ENCODE measurements around the gene TLE2.
"Not testable (repeated sequence)": the region's sequence is repeated elsewhere in the genome, so short reads cannot be mapped to it uniquely, and the experiment has no call there.

TLE2 gene

DNA sequence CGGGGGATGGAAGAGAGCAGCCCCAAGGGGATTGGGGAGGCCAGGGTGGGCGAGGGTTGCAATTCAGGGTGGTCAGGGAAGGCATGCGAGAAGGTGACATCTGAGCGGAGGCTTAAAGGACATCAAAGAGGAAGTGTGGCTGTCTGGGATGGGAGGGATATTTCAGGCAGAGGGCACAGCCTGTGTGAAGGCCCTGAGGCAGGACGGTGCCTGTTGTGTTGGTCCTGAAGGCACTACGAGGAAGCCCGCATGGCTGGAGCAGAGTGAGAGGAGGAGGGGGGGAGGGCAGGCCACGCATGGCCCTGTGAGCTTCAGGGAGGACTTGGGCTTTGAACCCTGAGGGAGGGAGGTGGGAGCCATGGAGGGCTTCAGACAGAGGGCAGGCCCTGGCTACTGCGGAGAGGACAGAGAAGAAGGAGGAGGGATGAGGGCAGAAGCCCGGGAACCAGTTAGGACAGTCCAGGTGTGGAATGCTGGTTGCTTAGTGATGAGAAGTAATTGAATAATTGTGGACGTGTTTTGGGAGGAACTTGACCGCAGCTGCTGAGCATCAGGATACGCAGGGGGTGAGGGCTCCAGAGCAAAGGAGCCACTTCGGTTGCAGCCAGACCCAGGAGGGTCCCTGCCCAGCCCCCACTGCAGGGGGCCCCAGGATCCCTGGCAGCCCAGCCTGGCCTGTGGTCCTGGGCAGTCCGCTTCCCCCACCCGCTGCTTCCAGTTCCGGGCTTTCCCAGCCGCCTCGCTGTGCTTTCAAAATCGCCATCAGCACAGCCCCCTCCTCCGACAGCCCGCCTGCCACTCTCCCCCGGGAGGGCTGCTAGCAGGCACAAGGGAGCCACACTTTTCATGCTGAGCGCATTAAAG lies 45.5 kb downstream of the TLE2 start:
- DNase-seq (ENCODE audit: low read depth in 2 of 2), result no peak

DNA sequence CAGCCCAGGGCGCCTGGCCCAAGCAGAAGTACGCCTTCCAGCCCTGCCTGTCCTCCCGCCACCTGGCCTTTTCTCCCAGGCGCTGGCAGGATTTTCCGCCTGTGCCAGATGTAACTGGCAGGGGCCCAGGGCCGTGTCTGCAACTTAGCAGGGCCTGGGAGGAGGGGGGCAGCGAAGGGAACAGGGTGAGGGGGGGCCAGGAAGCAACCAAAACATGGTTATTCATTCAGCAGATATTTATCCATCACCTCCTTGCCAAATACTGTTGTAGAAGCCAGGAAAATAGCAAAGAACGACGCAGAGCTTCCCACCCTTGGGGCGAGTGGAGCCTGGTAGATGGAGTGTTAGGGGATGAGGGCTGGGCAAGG lies 46.1 kb downstream of the TLE2 start:
- no peak for DNase-seq (ENCODE audit: low read depth in 2 of 2)

DNA sequence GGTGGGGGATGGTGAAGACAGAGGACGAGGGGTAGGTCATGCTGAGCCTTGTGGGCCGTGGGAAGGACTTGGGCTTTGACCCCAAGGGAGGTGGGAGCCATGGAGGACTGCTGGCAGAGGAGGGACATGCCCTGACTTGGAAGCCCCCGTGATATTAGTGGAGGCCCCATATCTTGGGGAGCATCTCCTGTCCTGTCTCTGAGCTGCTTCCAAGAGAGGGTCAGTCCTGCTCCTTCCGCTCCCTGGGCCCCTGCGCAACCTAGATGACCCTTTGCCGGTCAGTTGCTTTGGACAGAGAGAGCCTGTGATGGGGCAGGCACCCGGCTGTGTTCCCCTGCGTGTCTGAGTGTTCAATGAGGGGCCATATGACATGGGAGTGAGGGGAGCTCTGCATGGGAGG lies 46.5 kb downstream of the TLE2 start:
- DNase-seq (ENCODE audit: low read depth in 2 of 2), result no peak

DNA sequence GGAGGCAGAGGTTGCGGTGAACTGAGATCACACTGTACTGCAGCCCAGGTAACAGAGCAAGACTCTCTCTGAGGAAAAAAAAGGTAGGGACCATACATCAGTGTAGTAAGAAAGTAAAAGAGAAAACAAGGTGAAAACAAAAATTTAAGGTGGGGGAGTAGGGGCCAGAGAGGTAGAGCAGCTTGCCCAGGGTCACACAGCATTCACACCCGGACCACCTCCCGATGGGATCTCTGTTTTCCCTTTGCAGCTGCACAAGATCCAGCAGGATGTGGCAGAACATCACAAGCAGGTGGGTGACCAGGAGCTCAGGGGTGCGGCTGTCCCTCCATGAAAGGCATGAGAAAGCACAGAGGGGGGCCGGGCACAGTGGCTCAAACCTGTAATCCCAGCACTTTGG lies 47.2 kb downstream of the TLE2 start:
- DNase-seq (ENCODE audit: low read depth in 2 of 2), result no peak

DNA sequence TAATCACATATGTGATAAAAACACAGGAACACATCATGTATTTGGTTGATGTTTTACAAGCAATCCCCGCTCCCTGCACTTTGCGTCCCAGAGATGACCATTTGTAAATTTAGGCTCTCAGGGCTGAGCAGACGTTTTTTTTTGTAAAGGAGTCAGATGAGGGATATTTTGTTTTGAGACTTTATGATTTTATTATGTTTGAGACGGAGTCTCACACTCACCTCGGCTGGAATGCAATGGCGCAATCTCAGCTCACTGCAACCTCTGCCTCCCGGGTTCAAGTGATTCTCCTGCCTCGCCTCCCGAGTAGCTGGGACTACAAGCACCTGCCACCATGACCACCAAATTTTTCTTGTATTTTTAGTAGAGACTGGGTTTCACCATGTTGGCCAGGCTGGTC lies 50.3 kb downstream of the TLE2 start:
- no peak for DNase-seq (ENCODE audit: low read depth in 2 of 2)

DNA sequence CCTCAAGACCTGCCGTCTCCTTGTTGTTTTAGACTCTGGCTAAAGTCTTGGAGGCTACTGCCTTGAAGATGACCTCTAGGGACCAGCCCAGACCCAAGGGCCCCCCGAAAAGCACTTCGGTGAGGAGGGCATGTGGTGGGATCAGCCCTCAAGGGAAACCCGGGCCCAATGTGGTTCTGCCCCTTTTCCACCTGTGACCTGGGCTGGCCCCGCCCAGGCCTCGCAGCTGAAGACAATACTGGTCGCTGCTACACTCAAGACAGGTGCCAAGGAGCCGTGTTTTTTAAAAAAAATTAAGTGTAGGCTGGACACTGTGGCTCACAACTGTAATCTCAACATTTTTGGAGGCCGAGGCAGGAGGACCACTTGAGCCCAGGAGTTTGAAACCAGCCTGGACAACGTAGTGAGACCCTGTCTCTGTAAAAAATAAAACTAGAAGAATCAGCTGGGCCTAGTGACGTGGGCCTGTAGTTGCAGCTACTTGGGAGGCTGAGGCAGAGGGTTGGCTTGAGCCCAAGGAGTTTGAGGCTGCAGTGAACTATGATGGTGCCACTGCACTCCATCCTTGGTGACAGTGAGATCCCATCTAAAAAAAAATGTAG lies 50.8 kb downstream of the TLE2 start:
- no peak for DNase-seq (ENCODE audit: low read depth in 2 of 2)

DNA sequence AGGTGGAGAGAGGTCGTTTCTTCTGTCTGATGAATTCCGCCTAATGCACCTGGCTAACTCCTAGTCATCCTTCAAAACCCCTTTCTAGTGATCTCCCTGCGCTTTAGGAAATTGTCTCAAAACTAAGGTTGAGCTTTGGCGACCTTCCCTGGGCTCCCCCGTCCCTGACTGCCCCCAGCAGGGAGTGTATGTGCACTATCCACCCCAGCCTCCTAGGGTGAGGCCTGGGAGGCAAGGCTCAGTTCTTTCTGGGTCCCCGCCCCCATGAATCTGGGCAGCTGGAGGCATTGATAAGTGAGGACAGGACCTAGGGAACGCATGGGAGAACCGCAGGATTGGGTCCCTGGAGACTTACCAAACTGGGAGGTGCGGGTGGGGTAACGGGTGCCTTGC lies 51.3 kb downstream of the TLE2 start:
- no peak for DNase-seq (ENCODE audit: low read depth in 2 of 2)

DNA sequence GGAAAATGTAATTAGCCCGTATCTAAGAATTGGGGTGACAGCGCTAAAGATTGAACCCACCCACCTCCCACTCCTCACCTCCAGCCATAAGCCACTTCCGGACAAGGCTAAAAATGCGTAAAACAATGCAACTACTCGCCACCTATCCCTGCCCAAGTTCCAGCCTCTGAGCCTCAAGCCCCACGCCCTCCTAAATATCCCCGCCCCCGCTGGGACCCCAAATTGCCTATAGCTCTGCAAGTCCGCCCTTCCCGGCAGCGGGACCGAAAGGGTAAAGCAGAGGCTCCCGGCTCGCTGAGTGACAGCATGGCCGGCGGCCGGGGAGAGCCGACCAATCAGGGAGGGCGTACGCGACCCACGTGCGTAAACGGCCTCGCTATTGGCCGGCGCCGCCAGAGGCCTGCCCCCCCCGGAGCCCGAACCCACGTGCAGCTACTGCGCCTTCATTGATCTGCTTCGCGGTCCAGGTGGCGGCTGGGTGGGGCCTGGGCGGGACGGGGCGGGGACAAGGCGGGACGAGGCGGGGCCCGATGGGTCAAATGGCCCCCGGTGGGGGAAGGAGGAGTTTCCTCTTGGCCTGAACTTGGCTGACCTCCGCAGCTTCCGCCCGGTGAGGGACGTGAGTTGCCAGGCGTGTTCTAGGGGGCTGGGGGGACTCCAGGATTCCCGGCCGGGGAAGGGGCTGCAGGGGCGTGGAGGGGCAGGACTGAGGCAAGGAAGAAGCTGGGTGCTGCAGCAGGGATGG lies 51.9 kb downstream of the TLE2 start, which contains the start of gene TLE6:
TLE6 (plus strand) TSS at position 564 of the 745 bp plus-strand sequence. CDS start 670 bp downstream, outside the sequence.
- peak; percentile 93 to 94 for DNase-seq (ENCODE audit: low read depth in 2 of 2)

DNA sequence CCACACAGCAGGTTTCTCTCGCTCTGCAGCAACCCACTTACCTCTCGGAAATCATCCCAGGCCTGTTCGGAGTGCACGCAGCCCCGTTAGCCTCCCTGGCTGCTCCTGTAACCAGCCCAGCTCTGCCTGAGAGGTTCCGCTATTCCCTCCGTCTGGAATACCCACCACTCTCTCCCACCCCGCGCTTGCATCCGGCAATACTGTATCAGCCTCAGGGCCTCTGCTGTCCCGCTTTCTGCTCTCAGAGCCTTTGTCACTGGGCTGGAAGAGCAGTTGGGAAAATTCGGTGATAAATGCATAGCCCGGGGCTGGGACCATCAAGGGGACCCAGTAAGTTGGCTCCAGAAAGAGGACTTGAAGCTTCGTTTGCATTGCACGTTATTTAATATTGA lies 52.5 kb downstream of the TLE2 start:
- no peak for DNase-seq (ENCODE audit: low read depth in 2 of 2)

DNA sequence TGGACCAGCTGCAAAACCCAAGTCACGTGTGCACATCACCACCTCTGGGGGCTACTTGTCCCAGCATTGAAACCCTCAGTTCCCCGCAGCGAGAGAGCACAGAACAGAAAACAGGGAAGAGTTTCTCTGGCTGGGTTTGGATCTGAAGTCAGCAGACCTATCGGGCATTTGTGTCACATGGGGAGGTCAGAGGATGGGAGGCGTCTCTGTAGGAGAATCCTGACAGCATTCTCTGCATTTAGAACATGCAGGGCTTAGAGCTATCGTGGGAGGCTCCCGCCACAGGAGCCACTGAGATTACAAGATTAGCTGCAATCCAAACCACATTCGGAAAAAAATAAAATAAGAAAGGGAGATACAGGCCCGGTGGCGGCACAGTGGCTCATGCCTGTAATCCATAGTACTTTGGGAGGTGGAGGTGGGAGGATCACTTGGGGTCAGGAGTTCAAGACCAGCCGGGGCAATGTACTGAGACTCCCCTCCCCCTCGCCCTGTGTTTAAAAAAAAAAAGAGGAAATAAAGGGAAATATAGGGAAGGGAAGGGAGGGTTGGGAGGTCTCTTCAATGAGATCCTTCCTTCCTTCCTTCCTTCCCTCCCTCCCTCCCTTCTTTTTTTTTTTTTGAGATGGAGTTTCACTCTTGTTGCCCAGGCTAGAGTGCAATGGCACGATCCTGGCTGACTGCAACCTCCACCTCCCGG lies 54.6 kb downstream of the TLE2 start:
- no peak for DNase-seq (ENCODE audit: low read depth in 2 of 2)

DNA sequence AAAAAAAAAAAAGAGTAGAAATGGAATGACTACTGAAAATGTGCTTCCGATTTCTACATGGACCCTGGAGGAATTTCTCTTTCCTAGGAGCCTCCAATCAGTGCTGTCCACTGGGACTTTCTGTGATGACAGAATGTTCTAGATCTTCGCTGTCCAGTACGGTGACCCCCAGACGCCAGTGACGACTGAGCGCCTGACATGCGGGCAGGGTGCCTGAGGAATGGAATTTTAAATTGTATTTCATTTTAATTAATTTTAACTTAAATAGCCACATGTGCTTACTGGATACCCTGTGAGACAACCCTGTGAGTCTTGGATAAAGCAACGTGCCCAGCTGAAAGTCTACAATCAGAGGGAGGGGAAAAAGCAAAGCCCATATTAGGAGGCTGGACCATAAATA lies 55.9 kb downstream of the TLE2 start:
- no peak for DNase-seq (ENCODE audit: low read depth in 2 of 2)

DNA sequence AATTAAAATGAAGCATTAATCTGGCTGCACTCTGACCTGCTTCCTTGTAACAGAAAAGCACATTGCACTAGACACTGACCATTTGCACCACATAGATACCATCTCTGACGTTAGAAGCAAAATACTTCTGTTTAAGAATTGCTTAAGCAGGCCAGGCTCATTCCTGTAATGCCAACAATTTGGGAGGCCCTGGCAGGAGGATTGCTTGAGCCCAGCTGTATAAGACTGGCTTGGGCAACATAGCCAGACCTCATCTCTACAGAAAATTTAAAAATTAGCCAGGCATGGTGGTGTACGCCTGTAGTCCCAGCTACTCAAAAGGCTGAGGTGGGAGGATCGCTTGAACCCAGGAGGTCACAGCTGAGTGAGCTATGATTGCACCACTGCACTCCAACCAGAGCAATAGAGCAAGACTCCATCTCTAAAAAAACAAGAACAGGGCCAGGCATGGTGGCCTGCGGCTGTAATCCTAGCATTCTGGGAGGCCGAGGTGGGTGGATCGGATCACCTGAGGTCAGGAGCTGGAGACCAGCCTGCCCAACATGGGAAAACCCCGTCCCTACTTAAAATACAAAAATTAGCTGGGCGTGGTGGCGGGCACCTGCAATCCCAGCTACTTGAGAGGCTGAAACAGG lies 58.8 kb downstream of the TLE2 start:
- no peak for DNase-seq (ENCODE audit: low read depth in 2 of 2)

DNA sequence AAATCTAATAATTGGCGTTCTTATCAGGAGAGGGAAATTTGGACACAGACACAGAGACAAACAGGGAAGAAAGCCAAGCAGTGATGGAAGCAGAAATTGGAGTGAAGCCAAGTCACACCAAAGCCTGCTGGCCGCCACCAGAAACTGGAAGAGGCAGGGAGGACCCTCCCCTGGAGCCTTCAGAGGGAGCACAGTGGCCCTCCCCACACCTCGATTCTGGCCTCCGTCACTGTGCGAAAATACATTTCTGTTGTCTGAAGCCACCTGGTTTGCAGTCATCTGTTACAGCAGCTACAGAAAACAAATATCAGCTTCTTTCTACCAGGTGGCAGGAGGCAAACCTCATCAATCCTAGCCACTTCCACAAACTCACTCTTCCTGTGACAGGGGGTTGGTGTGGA lies 60.0 kb downstream of the TLE2 start:
- no peak for DNase-seq (ENCODE audit: low read depth in 2 of 2)

DNA sequence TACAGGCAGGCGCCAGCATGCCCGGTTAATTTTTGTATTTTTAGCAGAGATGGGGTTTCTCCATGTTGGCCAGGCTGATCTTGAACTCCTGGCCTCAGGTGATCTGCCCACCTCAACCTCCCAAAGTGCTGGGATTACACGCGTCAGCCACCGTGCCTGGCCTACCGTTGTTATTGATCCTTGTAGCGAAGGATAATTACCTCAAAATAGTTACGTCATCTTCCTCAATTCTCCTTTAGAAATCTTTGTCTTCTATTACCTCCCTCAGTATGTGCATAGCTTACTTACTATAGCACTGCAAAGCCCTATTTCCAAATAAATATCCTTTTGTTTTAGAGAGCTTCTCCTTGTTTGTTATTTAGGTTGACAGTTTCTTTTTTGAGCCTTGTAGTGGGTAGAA lies 61.1 kb downstream of the TLE2 start:
- DNase-seq (ENCODE audit: low read depth in 2 of 2), result no peak

DNA sequence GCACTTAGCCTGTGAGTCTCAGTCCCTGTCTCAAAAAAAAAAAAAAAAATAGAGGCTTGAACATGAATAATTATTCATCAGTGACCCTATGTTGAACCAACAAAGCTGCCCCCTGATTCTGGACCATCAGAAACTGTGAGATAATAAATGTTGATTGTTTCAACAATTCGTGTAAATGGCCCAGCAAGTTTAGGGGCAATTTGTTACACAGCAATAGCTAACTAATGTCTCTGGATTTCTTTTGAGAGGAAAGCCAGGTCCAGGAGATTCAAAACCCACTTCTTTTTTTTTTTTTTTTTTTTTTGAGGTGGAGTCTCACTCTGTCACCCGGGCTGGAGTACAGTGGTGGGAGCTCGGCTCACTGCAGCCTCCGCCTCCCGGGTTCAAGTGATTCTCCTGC lies 64.2 kb downstream of the TLE2 start:
- no peak for DNase-seq (ENCODE audit: low read depth in 2 of 2)

DNA sequence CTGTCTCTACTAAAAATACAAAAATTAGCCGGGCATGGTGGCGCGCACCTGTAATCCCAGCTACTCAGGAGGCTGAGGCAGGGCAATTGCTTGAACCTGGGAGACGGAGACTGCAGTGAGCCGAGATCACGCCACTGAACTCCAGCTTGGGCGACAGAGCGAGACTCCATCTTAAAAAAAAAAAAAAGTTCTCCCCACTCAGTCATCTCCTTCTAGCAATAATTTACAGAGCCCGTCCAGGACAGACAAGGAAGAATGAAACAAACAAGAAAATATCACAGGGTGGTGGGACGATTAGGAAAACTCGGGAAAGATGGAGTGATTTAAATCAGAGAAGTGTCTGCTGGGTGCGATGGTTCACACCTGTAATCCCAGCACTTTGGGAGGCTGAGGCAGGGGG lies 65.4 kb downstream of the TLE2 start:
- not testable (repeated sequence) for DNase-seq (ENCODE audit: low read depth in 2 of 2)

DNA sequence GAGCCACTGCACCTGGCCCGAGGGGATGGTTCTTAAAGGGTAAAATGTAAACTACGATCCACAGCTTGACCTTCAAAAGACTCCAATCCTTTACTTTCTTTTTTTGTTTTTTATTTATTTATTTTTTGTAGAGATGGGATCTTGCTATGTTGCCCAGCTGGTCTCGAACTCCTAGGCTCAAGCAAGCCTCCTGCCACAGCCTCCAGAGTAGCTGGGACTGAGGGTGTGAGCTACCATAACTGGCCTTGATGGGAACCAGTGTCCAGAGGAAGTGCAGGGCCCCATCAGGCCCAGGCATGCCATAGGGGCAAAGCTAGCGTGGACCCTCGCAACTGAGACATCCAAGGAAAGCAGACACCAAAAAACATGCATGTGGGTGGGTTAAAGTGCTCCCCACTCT lies 66.0 kb downstream of the TLE2 start:
- no peak for DNase-seq (ENCODE audit: low read depth in 2 of 2)

DNA sequence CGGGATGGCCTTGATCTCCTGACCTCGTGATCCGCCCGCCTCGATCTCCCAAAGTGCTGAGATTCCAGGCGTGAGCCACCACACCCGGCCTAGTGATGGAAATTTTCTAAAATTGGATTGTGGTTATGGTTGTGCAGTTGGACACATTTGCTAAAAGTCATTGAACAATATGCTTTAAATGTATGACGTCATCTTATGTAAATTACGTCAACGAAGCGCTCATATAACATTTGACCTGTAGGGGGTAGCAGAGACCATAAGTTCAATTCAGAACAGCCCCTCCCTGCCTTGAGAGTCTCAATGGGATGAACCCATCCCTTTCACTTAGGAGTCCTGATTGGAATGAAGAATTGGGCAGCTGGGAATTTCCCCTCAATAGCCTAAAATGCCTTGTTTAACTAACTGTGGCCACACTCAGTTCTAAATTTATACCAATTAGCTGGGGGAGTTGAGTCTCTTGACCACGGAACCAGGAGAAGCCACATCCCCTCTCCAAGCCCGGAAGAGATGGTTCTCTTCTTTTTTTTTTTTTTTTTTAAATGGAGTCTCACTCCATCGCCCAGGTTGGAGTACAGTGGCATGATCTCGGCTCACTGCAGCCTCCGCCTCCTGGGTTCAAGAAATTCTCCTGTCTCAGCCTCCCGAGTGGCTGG lies 66.9 kb downstream of the TLE2 start:
- peak in 1 of 2 donors; percentile 39 for DNase-seq (ENCODE audit: low read depth in 2 of 2)

DNA sequence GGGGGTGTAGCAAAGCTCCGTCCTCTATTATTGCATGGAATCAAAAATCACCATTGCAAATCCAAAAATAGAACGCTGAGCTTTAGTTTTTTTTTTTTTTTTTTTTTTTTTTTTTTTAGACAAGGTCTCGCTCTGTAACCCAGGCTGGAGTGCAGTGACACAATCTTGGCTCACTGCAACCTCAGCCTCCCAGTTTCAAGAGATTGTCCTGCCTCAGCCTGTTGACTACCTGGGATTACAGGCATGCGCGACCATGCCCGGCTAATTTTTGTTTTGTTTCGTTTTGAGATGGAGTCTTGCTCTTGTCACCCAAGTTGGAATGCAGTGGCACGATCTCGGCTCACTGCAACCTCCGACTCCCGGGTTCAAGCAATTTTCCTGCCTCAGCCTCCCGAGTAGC lies 69.0 kb downstream of the TLE2 start:
- DNase-seq (ENCODE audit: low read depth in 2 of 2), result no peak

DNA sequence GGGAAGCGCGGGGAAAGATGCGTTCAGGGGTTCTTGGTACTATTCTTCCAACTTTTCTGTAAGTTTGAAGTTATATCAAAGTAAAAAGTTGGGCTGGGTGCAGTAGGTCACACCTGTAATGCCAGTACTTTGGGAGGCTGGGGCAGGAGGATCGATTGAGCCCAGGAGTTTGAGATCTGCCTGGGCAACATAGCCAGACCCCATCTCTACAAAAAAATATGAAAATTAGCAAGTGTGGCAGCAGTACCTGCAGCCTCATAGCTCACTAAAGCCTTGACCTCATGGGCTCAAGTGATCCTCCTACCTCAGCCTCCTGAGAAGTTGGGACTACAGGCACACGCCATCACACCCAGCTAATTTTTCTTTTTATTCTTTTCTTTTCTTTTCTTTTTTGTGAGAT lies 71.9 kb downstream of the TLE2 start:
- DNase-seq (ENCODE audit: low read depth in 2 of 2), result no peak

DNA sequence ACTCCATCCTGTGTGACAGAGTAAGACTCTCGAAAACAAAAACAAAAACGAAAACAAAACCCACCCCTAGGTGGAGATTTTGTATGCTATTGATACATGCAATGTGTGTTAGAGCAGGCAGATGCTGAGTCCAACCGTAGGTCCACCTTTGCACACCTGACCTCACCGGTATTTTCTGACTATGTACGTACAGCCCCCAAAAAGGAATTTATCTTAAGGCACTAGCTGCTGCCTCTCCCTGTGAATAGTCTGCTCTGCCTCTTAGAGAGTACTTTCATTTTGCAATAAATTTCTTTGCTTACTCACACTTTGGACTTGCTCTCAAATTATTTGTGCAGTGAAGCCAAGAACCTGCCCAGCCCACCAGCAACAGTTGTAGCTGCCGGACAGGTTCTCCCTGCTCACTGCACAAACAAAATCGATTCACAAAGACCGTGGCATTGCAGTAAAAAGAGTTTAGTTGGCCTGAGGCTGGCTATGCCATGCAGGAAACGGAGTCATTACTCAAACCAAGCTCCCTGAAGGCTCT lies 76.1 kb downstream of the TLE2 start:
- no peak for DNase-seq (ENCODE audit: low read depth in 2 of 2)

All from stimulated activated CD4-positive, alpha-beta T cell treated with anti-CD3 and anti-CD28 coated beads, Interleukin-15, amount 100 ng/mL, for 48 hours (primary cell).